DMS153 treated with DMSO at 0.1 percent for 48 hours (cell line): Measurements from ENCODE around the gene GALK2.

Source experiments
- DNase-seq: peaks from one replicate; lab custom pipeline; 2025; ENCODE audit not compliant: unreplicated experiment; lab: John Stamatoyannopoulos, UW

Gene GALK2

GRCh38 chr15:49278751-49279150 is 108.7 kb downstream of the GALK2 start:
- DNase-seq, result no peak

- DNase-seq, result no peak
Measured at GRCh38 chr15:49279521-49280456, 109.7 kb downstream of the GALK2 start.

- no peak for DNase-seq
Measured at GRCh38 chr15:49282366-49282765, 112.3 kb downstream of the GALK2 start.

GRCh38 chr15:49286649-49287404 is 116.8 kb downstream of the GALK2 start:
- DNase-seq, result no peak

- DNase-seq, result no peak
Measured at GRCh38 chr15:49287481-49287880, 117.4 kb downstream of the GALK2 start.

GRCh38 chr15:49288391-49288790 is 118.3 kb downstream of the GALK2 start:
- DNase-seq, result no peak

GRCh38 chr15:49290191-49290590 is 120.1 kb downstream of the GALK2 start:
- no peak for DNase-seq

- no peak for DNase-seq
Measured at GRCh38 chr15:49293941-49294340, 123.9 kb downstream of the GALK2 start.

- no peak for DNase-seq
Measured at GRCh38 chr15:49296258-49296657, 126.2 kb downstream of the GALK2 start.

- DNase-seq, result no peak
Measured at GRCh38 chr15:49297584-49297983, 127.5 kb downstream of the GALK2 start.

GRCh38 chr15:49300856-49301255 is 130.8 kb downstream of the GALK2 start:
- no peak for DNase-seq

GRCh38 chr15:49301562-49301961 is 131.5 kb downstream of the GALK2 start:
- DNase-seq, result no peak

- DNase-seq, result no peak
Measured at GRCh38 chr15:49303003-49303402, 133.0 kb downstream of the GALK2 start.

GRCh38 chr15:49306551-49306950 is 136.5 kb downstream of the GALK2 start:
- DNase-seq, result no peak

- no peak for DNase-seq
Measured at GRCh38 chr15:49308686-49309085, 138.6 kb downstream of the GALK2 start.

GRCh38 chr15:49309889-49310288 is 139.8 kb downstream of the GALK2 start:
- DNase-seq, result no peak

GRCh38 chr15:49313650-49314049 is 143.6 kb downstream of the GALK2 start:
- no peak for DNase-seq

- no peak for DNase-seq
Measured at GRCh38 chr15:49314716-49315115, 144.7 kb downstream of the GALK2 start.

GRCh38 chr15:49315391-49315823 is 145.4 kb downstream of the GALK2 start:
- no peak for DNase-seq

GRCh38 chr15:49320351-49320750 is 150.3 kb downstream of the GALK2 start:
- DNase-seq, result no peak

GRCh38 chr15:49323207-49323606 is 153.2 kb downstream of the GALK2 start:
- DNase-seq, result no peak

GRCh38 chr15:49327927-49328326 is 157.9 kb downstream of the GALK2 start:
- DNase-seq, result no peak
